WTC11 (cell line): ENCODE results near the gene EGLN1. TPM values are rescaled to one million over a fixed set of nuclear protein-coding genes. Genes with fewer than 3 reads are reported as not detected.
"Not testable (repeated sequence)": the region's sequence is repeated elsewhere in the genome, so short reads cannot be mapped to it uniquely, and the experiment has no call there.

Source experiments
- ATAC-seq: fragments of 200-7000 bp; cut with Tn5 transposase; 2 replicates; pipeline ENCODE4 v1.10.0; 2021; ENCODE audit warnings: mild to moderate bottlenecking, moderate library complexity
- CTCF ChIA-PET: fragments of 300-600 bp; sonication (Branson Sonifier 250); formaldehyde crosslinking; loops from one replicate; lab custom pipeline; 2021; ENCODE audit warnings: antibody characterized with exemption; lab: Charles Lee
- POLR2A ChIA-PET: fragments of 350-600 bp; sonication (Branson Sonifier 250); formaldehyde crosslinking; loops from one replicate; lab custom pipeline; 2021; ENCODE audit warnings: antibody characterized with exemption; lab: Charles Lee
- DNase-seq: peaks from one replicate; pipeline ENCODE4 v3.0.0; 2021; ENCODE audit warnings: low spot score
- H3K27ac Mint-ChIP-seq: 2 replicates; pipeline ENCODE4 v1.8.0; 2021; ENCODE audit warnings: mixed read lengths
- H3K27me3 Mint-ChIP-seq: 2 replicates; pipeline ENCODE4 v1.8.0; 2021; ENCODE audit warnings: low read depth, mild to moderate bottlenecking, moderate library complexity, mixed read lengths
- H3K36me3 Mint-ChIP-seq: 2 replicates; pipeline ENCODE4 v1.8.0; 2021; ENCODE audit warnings: mixed read lengths
- H3K4me1 Mint-ChIP-seq: 2 replicates; pipeline ENCODE4 v1.8.0; 2022; ENCODE audit warnings: mixed read lengths
- H3K4me3 Mint-ChIP-seq: 2 replicates; pipeline ENCODE4 v1.8.0; 2021; ENCODE audit warnings: mild to moderate bottlenecking, moderate library complexity, mixed read lengths
- H3K9me3 Mint-ChIP-seq: 2 replicates; pipeline ENCODE4 v1.8.0; 2021; ENCODE audit warnings: mixed read lengths
- AFF4 ChIP-seq: sonication (generic); formaldehyde crosslinking; IDR thresholded peaks from 2 replicates; pipeline ENCODE4 v1.8.1; 2023; ENCODE audit warnings: mild to moderate bottlenecking, missing genetic modification reagents, borderline replicate concordance
- FOXJ3 ChIP-seq: sonication (generic); formaldehyde crosslinking; IDR thresholded peaks from 2 replicates; pipeline ENCODE4 v1.9.0; 2021; ENCODE audit warnings: missing genetic modification reagents, mild to moderate bottlenecking, borderline replicate concordance
- HMGA2 ChIP-seq: fragments of 250-450 bp; sonication (Bioruptor Pico); IDR thresholded peaks from 2 replicates; pipeline ENCODE4 v1.4.0; 2021; ENCODE audit warnings: mild to moderate bottlenecking, moderate library complexity
- IRF2 ChIP-seq: sonication (generic); formaldehyde crosslinking; IDR thresholded peaks from 2 replicates; pipeline ENCODE4 v1.8.0; 2022; ENCODE audit warnings: low read depth, missing genetic modification reagents, borderline replicate concordance
- MAX ChIP-seq: sonication (generic); formaldehyde crosslinking; IDR thresholded peaks from 2 replicates; pipeline ENCODE4 v1.8.0; 2022; ENCODE audit warnings: mild to moderate bottlenecking, missing genetic modification reagents
- MXD4 ChIP-seq: fragments of 250-450 bp; sonication (Bioruptor Pico); IDR thresholded peaks from 2 replicates; pipeline ENCODE4 v1.8.0; 2021; ENCODE audit warnings: mild to moderate bottlenecking, moderate library complexity, borderline replicate concordance
- MYBL2 ChIP-seq: sonication (generic); formaldehyde crosslinking; IDR thresholded peaks from 2 replicates; pipeline ENCODE4 v1.8.1; 2023; ENCODE audit warnings: mild to moderate bottlenecking, moderate library complexity, missing genetic modification reagents
- NFYB ChIP-seq: sonication (generic); formaldehyde crosslinking; conservative IDR thresholded peaks from 2 replicates; pipeline ENCODE4 v1.8.0; 2022; ENCODE audit warnings: low read depth, missing genetic modification reagents
- NR3C1 ChIP-seq: sonication (generic); formaldehyde crosslinking; conservative IDR thresholded peaks from 2 replicates; pipeline ENCODE4 v1.8.1; 2023; ENCODE audit warnings: low read depth, mild to moderate bottlenecking, missing genetic modification reagents
- OVOL2 ChIP-seq: fragments of 250-450 bp; sonication (Bioruptor Pico); IDR thresholded peaks from 2 replicates; pipeline ENCODE4 v1.9.0; 2021; ENCODE audit warnings: mild to moderate bottlenecking, borderline replicate concordance
- PRRX2 ChIP-seq: fragments of 250-450 bp; sonication (Bioruptor Pico); IDR thresholded peaks from 2 replicates; pipeline ENCODE4 v1.8.0; 2021; ENCODE audit warnings: mild to moderate bottlenecking
- TCF7 ChIP-seq: sonication (generic); formaldehyde crosslinking; IDR thresholded peaks from 2 replicates; pipeline ENCODE4 v1.8.0; 2022; ENCODE audit warnings: mild to moderate bottlenecking, low read depth, missing genetic modification reagents, moderate library complexity
- TEAD4 ChIP-seq: sonication (generic); formaldehyde crosslinking; IDR thresholded peaks from 2 replicates; pipeline ENCODE4 v1.8.0; 2022; ENCODE audit warnings: mild to moderate bottlenecking, missing genetic modification reagents
- total RNA-seq: library from RNA; stranded (reverse); gene quantifications from 3 replicates; pipeline ENCODE4 v1.2.3, GENCODE V29; 2021

The EGLN1 gene
- total RNA-seq, 1 experiment from 2014 or later = 13.7 TPM

- TF ChIP-seq MAX (CRISPR knock-in tag) (no peak), FOXJ3 (CRISPR knock-in tag) (no peak), OVOL2 (CRISPR knock-in tag) (no peak)
Observed at GRCh38 chr1:231442735-231443134, 20.6 kb upstream of the EGLN1 start (continued).

GRCh38 chr1:231432996-231433395, 10.9 kb upstream of the EGLN1 start:
- H3K36me3 Mint-ChIP-seq = no peaks in the 10 kb centered on the region
- ATAC-seq = no peak

DNA sequence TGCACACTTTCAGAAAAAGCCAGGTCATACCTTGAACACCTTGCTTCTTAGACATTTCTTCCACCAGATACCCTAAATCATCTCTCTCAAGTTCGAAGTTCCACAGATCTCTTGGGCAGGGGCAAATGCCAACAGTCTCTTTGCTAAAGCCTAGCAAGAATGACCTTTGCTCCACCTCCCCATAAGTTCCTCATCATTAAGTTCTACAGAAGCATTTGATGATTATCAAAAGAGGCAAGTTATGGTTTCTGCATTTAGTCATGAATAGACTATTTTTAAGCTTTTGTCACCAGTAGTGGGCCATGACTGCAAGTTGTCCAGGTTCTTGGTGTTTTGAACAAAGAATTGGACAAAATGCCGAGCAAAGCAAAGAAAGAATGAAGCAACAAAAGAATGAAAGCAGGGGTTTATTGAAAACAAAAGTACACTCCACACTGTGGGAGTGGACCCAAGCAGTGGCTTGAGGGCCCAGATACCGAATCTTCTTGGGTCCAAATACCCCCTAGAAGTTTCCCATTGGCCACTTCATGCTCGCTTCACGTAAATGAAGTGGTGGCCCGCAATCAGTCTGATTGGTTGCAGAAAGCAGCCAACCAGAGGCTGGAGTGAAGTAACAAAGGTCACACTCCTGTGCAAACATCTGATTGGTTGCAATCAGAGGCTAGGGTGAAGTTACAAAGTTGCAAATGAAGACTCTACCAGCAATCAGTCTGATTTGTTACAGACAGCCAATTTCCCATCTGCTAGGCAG, 9.8 kb upstream of the EGLN1 start:
- ChIA-PET CTCF (no interaction called here), POLR2A (no interaction called here)
- no peaks in the 10 kb centered on the region for H3K36me3 Mint-ChIP-seq
- peaks cover 13% of the 10 kb centered on the region for H3K9me3 Mint-ChIP-seq
- H3K27me3 Mint-ChIP-seq = peaks cover 45% of the 10 kb centered on the region
- no peak overlapping the region for H3K4me3 Mint-ChIP-seq
- peaks cover 10% of the 10 kb centered on the region for H3K4me1 Mint-ChIP-seq
- no peak for ATAC-seq
- no peak overlapping the region for H3K27ac Mint-ChIP-seq
- no peak for DNase-seq
- TF ChIP-seq NR3C1 (CRISPR knock-in tag) (no peak), NFYB (CRISPR knock-in tag) (peak; percentile 21; the same call in 1 of the 2 replicates)
- TF ChIP-seq, all 79 proteins: peak for 1

More at GRCh38 chr1:231432996-231433395, 10.9 kb upstream of the EGLN1 start:
- DNase-seq = no peak
- TF ChIP-seq TEAD4 (CRISPR knock-in tag) = no peak
- TF ChIP-seq MYBL2 (CRISPR knock-in tag) = no peak
- TF ChIP-seq HMGA2 (CRISPR knock-in tag) = no peak
- TF ChIP-seq NR3C1 (CRISPR knock-in tag) = no peak
- no peak for TF ChIP-seq TCF7 (CRISPR knock-in tag)
- no peak for TF ChIP-seq MXD4
- TF ChIP-seq PRRX2 = no peak
- peaks cover 10% of the 10 kb centered on the region for H3K4me1 Mint-ChIP-seq
- H3K27me3 Mint-ChIP-seq = peaks cover 44% of the 10 kb centered on the region
- CTCF ChIA-PET = interaction anchor here (0.6 kb wide), 1 partner anchor 73 kb away, joined by 4 read pairs; no protein-coding TSS in a partner anchor
- H3K9me3 Mint-ChIP-seq = peaks cover 13% of the 10 kb centered on the region
- POLR2A ChIA-PET = no interaction called here
- H3K4me3 Mint-ChIP-seq = no peak overlapping the region
- no peak overlapping the region for H3K27ac Mint-ChIP-seq

- POLR2A ChIA-PET, ATAC-seq, H3K36me3 Mint-ChIP-seq, DNase-seq, CTCF ChIA-PET, H3K27ac Mint-ChIP-seq, H3K4me1 Mint-ChIP-seq, H3K4me3 Mint-ChIP-seq: not testable (repeated sequence)
- Mint-ChIP-seq H3K27me3 (peaks cover 49% of the 10 kb centered on the region), H3K9me3 (peaks cover 13% of the 10 kb centered on the region)
Observed at GRCh38 chr1:231430678-231431352, 8.7 kb upstream of the EGLN1 start.

DNA sequence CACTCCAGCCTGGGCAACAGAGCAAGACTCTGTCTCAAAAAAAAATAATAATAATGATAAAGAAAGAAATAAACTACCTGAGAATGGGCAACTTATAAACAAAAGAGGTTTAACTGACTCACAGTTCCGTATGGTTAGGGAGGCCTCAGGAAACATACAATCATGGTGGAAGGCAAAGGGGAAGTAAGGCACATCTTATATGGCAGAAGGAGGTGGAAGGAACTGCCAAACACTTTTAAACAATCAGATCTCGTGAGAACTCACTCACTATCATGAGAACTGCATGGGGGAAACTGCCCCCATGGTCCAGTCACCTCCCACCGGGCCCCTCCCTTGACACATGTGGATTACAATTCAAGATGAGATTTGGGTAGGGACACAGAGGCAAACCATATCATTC, 6.3 kb upstream of the EGLN1 start:
- H3K36me3 Mint-ChIP-seq = no peaks in the 10 kb centered on the region
- H3K4me1 Mint-ChIP-seq = peaks cover 16% of the 10 kb centered on the region
- peaks cover 68% of the 10 kb centered on the region for H3K27me3 Mint-ChIP-seq
- no peak overlapping the region for H3K27ac Mint-ChIP-seq
- no peak for ATAC-seq
- POLR2A ChIA-PET = no interaction called here
- no peak for TF ChIP-seq IRF2 (CRISPR knock-in tag)
- no peak for TF ChIP-seq AFF4 (CRISPR knock-in tag)
- TF ChIP-seq, all 79 proteins: peak for 0
- Mint-ChIP-seq H3K9me3 (peaks cover 13% of the 10 kb centered on the region), H3K4me3 (no peak overlapping the region)
- no peak for DNase-seq
- CTCF ChIA-PET = no interaction called here
